ENCODE measurements around the gene PRRT1B.

Gene PRRT1B

DNA sequence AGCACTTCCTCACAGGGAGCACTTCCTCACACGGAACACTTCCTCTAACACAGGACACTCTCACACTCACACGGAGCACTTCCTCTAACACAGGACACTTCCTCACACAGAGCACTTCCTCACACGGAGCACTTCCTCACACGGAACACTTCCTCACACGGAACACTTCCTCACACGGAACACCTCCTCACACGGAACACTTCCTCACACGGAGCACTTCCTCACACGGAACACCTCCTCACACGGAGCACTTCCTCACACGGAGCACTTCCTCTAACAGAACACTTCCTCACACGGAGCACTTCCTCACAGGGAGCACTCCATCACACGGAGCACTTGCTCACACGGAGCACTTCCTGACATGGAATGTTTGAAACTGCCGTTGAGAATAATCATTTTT lies 29.2 kb upstream of the PRRT1B start:
- Histone ChIP-seq H3F3A (ENCODE audit: low read depth) (no peaks in the 10 kb centered on the region), H3K36me3 (ENCODE audit: insufficient read depth, low read length) (peaks cover 52% of the 10 kb centered on the region; the same call in 1 of the 2 replicates), H3K9ac (ENCODE audit: low read depth, low read length, poor library complexity, severe bottlenecking) (no peak overlapping the region), H3K4me2 (ENCODE audit: low read depth, low read length, poor library complexity, severe bottlenecking) (no peak overlapping the region), H4K20me1 (ENCODE audit: insufficient read depth, low read length, poor library complexity, severe bottlenecking) (no peaks in the 10 kb centered on the region), H3K79me2 (ENCODE audit: insufficient read depth, low read length) (no peaks in the 10 kb centered on the region), H3K9me2 (replicated peaks; ENCODE audit: low read depth, low read length) (no peaks in the 10 kb centered on the region), H3K4me3 (ENCODE audit: low read length, poor library complexity, severe bottlenecking) (no peak overlapping the region), H3K9me3 (ENCODE audit: insufficient read depth, low read depth, low read length) (no peaks in the 10 kb centered on the region), H2AFZ (ENCODE audit: low read length) (no peak overlapping the region), H3K4me1 (ENCODE audit: insufficient read depth, low read length, poor library complexity, severe bottlenecking) (no peaks in the 10 kb centered on the region), H3K27me3 (ENCODE audit: insufficient read depth, low read length, poor library complexity, severe bottlenecking) (no peaks in the 10 kb centered on the region)
- TF ChIP-seq EZH2phosphoT487 (IDR thresholded peaks at IDR 0.05; ENCODE audit: borderline replicate concordance), result no peak
- TF ChIP-seq, protein P1, sequence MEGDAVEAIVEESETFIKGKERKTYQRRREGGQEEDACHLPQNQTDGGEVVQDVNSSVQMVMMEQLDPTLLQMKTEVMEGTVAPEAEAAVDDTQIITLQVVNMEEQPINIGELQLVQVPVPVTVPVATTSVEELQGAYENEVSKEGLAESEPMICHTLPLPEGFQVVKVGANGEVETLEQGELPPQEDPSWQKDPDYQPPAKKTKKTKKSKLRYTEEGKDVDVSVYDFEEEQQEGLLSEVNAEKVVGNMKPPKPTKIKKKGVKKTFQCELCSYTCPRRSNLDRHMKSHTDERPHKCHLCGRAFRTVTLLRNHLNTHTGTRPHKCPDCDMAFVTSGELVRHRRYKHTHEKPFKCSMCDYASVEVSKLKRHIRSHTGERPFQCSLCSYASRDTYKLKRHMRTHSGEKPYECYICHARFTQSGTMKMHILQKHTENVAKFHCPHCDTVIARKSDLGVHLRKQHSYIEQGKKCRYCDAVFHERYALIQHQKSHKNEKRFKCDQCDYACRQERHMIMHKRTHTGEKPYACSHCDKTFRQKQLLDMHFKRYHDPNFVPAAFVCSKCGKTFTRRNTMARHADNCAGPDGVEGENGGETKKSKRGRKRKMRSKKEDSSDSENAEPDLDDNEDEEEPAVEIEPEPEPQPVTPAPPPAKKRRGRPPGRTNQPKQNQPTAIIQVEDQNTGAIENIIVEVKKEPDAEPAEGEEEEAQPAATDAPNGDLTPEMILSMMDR (conservative IDR thresholded peaks at IDR 0.05; ENCODE audit: low read length), result no peak

DNA sequence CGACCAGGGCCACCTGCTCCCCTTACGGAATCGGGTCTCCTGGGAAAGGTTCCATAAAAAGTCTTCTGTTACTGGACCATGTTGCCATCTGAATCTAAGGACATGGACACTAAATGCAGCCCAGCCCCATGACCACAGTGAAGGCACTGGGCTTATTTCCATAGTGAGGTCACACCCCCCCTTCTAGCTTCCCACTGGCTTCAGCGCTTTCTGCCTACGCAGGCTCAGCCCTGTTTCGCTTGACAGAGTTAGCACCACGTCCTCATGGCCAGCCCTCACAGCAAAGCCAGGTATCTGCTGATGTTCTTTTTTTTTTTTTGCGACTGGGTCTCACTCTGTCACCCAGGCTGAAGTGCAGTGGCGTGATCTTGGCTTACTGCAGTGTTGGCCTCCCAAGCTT lies 28.4 kb upstream of the PRRT1B start:
- H3K79me2 ChIP-seq (ENCODE audit: insufficient read depth, low read length), result no peaks in the 10 kb centered on the region
- no peaks in the 10 kb centered on the region for H3F3A ChIP-seq (ENCODE audit: low read depth)
- no peak overlapping the region for H2AFZ ChIP-seq (ENCODE audit: low read length)
- no peak overlapping the region for H3K9ac ChIP-seq (ENCODE audit: low read depth, low read length, poor library complexity, severe bottlenecking)
- no peaks in the 10 kb centered on the region for H4K20me1 ChIP-seq (ENCODE audit: insufficient read depth, low read length, poor library complexity, severe bottlenecking)
- H3K4me3 ChIP-seq (ENCODE audit: low read length, poor library complexity, severe bottlenecking), result no peak overlapping the region
- H3K36me3 ChIP-seq (ENCODE audit: insufficient read depth, low read length), result peaks cover 49% of the 10 kb centered on the region; the same call in 1 of the 2 replicates
- H3K4me2 ChIP-seq (ENCODE audit: low read depth, low read length, poor library complexity, severe bottlenecking), result no peak overlapping the region
- H3K9me2 ChIP-seq (replicated peaks; ENCODE audit: low read depth, low read length), result no peaks in the 10 kb centered on the region
- TF ChIP-seq, protein P1 (conservative IDR thresholded peaks at IDR 0.05; ENCODE audit: low read length), result no peak
- TF ChIP-seq EZH2phosphoT487 (IDR thresholded peaks at IDR 0.05; ENCODE audit: borderline replicate concordance), result no peak
- H3K9me3 ChIP-seq (ENCODE audit: insufficient read depth, low read depth, low read length), result no peaks in the 10 kb centered on the region
- H3K27me3 ChIP-seq (ENCODE audit: insufficient read depth, low read length, poor library complexity, severe bottlenecking), result no peaks in the 10 kb centered on the region
- no peaks in the 10 kb centered on the region for H3K4me1 ChIP-seq (ENCODE audit: insufficient read depth, low read length, poor library complexity, severe bottlenecking)

DNA sequence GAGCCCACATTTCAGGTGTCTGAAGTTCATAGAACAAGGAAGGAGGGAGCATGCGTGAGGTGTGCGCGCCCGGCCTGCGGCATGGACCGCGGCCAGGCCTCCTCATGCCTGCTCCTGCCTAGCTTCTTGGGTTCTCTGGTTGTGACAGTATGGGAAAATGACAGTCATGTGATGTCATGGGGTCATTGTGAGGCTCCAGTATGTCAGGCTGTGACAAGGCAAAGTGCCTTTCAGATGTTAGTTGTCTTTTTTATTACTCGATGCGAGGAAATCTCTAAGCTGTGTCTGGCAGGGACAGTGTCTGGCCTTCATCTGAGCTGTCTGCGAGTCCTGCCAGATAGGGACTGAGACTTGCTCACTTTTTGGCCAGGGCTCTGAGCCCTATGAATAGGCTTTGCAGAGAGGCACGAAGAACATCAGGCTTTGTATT lies 27.5 kb upstream of the PRRT1B start:
- H3K4me1 ChIP-seq (ENCODE audit: insufficient read depth, low read length, poor library complexity, severe bottlenecking), result no peaks in the 10 kb centered on the region
- H3F3A ChIP-seq (ENCODE audit: low read depth), result no peaks in the 10 kb centered on the region
- H3K9me2 ChIP-seq (replicated peaks; ENCODE audit: low read depth, low read length), result no peaks in the 10 kb centered on the region
- H3K27me3 ChIP-seq (ENCODE audit: insufficient read depth, low read length, poor library complexity, severe bottlenecking), result no peaks in the 10 kb centered on the region
- H3K9me3 ChIP-seq (ENCODE audit: insufficient read depth, low read depth, low read length), result no peaks in the 10 kb centered on the region
- H3K4me2 ChIP-seq (ENCODE audit: low read depth, low read length, poor library complexity, severe bottlenecking), result no peak overlapping the region
- no peaks in the 10 kb centered on the region for H4K20me1 ChIP-seq (ENCODE audit: insufficient read depth, low read length, poor library complexity, severe bottlenecking)
- H3K36me3 ChIP-seq (ENCODE audit: insufficient read depth, low read length), result peaks cover 49% of the 10 kb centered on the region; the same call in 1 of the 2 replicates
- H3K79me2 ChIP-seq (ENCODE audit: insufficient read depth, low read length), result no peaks in the 10 kb centered on the region
- H2AFZ ChIP-seq (ENCODE audit: low read length), result no peak overlapping the region
- no peak overlapping the region for H3K9ac ChIP-seq (ENCODE audit: low read depth, low read length, poor library complexity, severe bottlenecking)
- no peak overlapping the region for H3K4me3 ChIP-seq (ENCODE audit: low read length, poor library complexity, severe bottlenecking)
- TF ChIP-seq EZH2phosphoT487 (IDR thresholded peaks at IDR 0.05; ENCODE audit: borderline replicate concordance), result no peak
- TF ChIP-seq, protein P1 (conservative IDR thresholded peaks at IDR 0.05; ENCODE audit: low read length), result no peak

Measured in Loucy (cell line).